DLD1 (cell line): ENCODE measurements around the gene GPHA2.

Experiments used
- in situ Hi-C: cut with HindIII; loops from 2 replicates; pipeline ENCODE4 v1.10.0; 2017; ENCODE audit warnings: low sequenced_read_pairs

Gene GPHA2

GRCh38 chr11:64931290-64931689 lies 4.4 kb downstream of the GPHA2 start:
- in situ Hi-C loops: no loop called here

- in situ Hi-C loops: no loop called here
Observed at GRCh38 chr11:64930340-64930739, 5.4 kb downstream of the GPHA2 start.

GRCh38 chr11:64929625-64930024 lies 6.1 kb downstream of the GPHA2 start:
- in situ Hi-C loops: no loop called here

- in situ Hi-C loops: no loop called here
Observed at GRCh38 chr11:64928957-64929356, 6.7 kb downstream of the GPHA2 start.

DNA sequence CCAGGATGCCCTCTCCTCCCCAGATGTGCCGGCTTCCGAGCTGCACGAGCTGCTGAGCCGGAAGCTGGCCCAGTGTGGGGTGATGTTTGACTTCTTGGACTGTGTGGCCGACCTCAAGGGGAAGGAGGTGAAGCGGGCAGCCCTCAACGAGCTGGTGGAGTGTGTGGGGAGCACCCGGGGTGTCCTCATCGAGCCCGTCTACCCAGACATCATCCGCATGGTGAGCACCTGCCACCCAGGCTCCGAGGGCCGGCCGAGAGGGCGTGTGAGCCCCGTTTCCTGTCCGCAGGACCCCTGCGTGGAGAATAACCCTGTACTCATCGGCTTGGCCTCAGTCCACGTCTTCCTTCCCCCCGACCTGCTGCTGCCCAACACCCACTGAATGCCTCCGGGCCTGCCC lies 9.0 kb downstream of the GPHA2 start:
- in situ Hi-C loops: no loop called here

- in situ Hi-C loops: no loop called here
Observed at GRCh38 chr11:64925536-64926436, 9.9 kb downstream of the GPHA2 start.

- in situ Hi-C loops: no loop called here
Observed at GRCh38 chr11:64924910-64925284, 10.8 kb downstream of the GPHA2 start.

DNA sequence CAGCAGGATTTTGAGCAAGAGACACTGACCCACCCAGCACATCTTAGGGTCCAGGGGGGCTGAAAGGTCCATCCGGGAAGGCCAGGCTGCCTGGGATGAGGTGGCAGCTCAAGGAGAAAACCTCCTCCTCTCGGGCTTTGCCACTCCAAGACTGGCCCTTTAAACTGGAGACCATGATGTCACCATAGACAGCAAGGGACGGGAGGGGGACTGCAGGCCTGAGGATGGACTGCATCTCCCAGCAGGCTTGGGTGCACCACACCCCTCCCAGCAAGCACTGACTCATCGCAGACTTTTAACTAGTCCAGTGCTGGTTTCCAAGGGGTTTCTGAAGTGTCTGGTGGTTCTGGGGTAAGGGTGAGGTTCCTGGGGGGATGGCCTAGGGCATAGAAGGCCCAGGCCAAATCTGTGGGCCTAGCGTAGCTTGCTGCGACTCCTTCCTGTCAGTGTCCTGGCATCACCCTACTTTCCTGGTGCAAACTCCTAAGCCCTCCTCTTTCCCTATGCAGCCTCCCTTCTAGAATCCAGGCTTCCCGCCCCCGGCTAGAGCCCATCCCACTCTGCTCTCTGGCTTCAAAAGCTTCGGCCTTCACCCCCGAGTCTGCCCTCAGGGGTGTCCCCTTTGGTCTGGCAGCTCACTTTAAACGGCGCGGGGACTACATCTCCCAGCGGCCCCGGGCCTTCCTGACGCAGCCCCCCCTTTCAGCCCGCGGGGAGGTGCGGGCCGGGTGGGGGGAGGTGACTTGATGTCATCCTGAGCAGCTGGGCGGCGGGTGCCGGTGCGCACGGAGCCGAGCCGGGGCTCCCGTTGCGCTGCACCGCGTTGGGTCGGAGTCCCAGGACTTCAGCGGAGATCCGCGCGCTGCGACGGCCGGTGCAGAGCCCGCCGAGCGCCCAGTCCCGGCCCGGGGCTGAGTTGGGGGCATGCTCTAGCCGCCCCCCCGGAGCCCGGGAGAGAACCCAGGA lies 11.5 kb downstream of the GPHA2 start, which contains the start of gene PPP2R5B:
Gene PPP2R5B, plus strand, starts transcription at position 746 of the 966 bp plus-strand sequence. CDS start 1,046 bp downstream, outside the sequence.
- in situ Hi-C loops: no loop called here

- in situ Hi-C loops: no loop called here
Observed at GRCh38 chr11:64923151-64923661, 12.5 kb downstream of the GPHA2 start.

DNA sequence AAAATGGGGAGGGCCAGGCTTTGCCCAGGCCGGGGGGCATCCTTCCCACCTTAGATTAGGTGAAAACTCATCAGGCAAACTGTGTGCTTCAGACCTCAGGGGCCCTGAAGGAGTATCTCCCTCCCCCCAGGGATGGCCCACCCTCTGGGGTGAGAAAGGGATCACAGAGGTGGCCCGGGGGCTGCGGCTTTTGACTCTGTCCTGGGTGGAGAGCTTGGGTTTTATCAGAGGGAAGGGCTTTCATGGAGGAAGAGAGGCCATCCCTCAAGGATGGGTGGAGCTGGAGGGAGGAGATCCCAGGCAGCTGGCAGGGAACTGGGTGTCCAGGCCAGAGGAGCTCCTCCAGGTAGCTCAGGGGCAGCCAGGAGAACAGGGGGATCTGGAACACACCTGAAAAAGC lies 14.3 kb downstream of the GPHA2 start:
- in situ Hi-C loops: no loop called here

DNA sequence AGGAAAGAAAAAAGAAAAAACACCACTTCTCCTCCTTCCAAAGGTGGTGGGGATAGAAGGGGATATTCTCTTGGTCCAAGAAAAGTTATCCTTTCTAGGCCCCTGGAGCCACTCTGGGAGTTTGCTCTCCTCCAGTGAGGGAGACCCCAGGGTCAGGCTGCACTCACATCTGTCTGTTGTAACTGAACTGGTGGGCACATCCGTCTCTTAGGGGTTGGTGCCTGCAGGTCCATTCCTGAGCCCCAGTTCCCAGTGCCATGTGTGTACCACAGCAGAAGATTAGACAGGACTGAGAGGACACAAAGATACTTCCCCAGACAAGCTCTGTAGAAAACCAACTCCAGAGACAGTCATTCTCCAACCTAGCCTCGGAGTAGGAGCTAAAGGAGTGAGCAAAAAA lies 15.6 kb downstream of the GPHA2 start:
- in situ Hi-C loops: no loop called here

DNA sequence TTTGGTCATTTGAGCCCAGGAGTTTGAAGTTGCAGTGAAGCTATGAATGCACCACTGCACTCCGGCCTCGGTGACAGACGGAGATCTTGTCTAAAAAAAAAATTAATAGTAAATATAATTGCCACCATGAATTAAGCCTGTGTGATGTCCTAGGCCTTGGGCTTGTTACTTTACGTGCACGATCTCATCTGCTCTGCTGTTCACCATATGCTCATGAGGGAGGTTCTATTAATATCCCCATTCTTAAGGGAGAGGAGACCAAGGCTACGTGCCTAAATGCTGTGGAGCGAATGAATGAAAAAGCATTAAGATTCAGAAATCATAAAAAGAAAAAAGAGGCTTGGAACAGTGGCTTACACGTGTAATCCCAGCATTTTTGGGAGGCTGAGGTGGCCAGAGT lies 16.1 kb downstream of the GPHA2 start:
- in situ Hi-C loops: no loop called here

GRCh38 chr11:64918017-64918416 lies 17.7 kb downstream of the GPHA2 start:
- in situ Hi-C loops: no loop called here

DNA sequence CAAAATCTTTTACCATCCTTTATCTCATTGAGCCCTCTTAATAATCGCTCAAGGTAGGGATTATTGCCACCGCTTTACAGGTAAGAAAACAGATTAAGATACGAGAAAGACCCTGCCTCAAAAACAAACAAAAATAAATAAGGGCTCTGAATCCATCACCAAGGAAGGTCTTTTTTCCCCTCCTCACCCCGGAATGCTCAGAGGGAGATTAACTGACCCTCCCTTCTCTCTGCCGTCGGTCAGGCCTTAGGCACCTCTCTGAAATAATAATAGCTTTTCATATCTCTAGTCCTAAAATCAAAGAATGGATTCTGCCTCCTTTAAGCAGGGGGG lies 18.1 kb downstream of the GPHA2 start:
- in situ Hi-C loops: no loop called here

GRCh38 chr11:64916775-64917662 lies 18.7 kb downstream of the GPHA2 start, which contains the start of gene ATG2A:
ATG2A (minus strand) TSS chr11:64917209; CDS start chr11:64917135, 74 bp downstream.
- in situ Hi-C loops: no loop called here

GRCh38 chr11:64916040-64916774 lies 19.5 kb downstream of the GPHA2 start:
- in situ Hi-C loops: no loop called here

- in situ Hi-C loops: no loop called here
Observed at GRCh38 chr11:64915376-64915887, 20.3 kb downstream of the GPHA2 start.

DNA sequence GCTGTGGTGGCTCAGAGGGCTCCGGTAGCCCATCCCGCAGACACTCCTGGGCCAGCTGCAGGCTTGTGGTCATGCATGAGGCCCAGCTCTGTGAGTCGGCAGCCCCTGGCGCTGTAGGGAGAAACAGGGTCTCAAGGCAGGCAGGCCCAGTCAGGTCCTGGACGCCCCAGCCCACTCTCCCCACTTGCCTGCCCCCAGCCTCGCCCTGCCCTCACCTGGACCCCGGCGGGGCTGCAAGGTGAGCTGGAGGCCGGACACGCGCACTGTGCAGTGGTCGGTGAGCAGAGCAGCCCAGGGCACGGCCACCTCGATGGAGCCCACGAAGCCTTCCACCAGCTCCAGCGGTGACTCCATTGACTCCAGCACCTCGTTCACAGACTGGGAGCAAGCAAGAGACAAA lies 21.6 kb downstream of the GPHA2 start:
- in situ Hi-C loops: no loop called here

- in situ Hi-C loops: no loop called here
Observed at GRCh38 chr11:64913171-64913727, 22.4 kb downstream of the GPHA2 start.
